WTC11 (cell line): ENCODE measurements around the gene FADS6. TPM values are rescaled to one million over a fixed set of nuclear protein-coding genes. Genes with fewer than 3 reads are reported as not detected.

Experiments
- ATAC-seq: fragments of 200-7000 bp; cut with Tn5 transposase; 2 replicates; pipeline ENCODE4 v1.10.0; 2021; ENCODE audit warnings: mild to moderate bottlenecking, moderate library complexity
- CTCF ChIA-PET: fragments of 300-600 bp; sonication (Branson Sonifier 250); formaldehyde crosslinking; loops from one replicate; lab custom pipeline; 2021; ENCODE audit warnings: antibody characterized with exemption; lab: Charles Lee
- POLR2A ChIA-PET: fragments of 350-600 bp; sonication (Branson Sonifier 250); formaldehyde crosslinking; loops from one replicate; lab custom pipeline; 2021; ENCODE audit warnings: antibody characterized with exemption; lab: Charles Lee
- DNase-seq: peaks from one replicate; pipeline ENCODE4 v3.0.0; 2021; ENCODE audit warnings: low spot score
- H3K27ac Mint-ChIP-seq: 2 replicates; pipeline ENCODE4 v1.8.0; 2021; ENCODE audit warnings: mixed read lengths
- H3K27me3 Mint-ChIP-seq: 2 replicates; pipeline ENCODE4 v1.8.0; 2021; ENCODE audit warnings: low read depth, mild to moderate bottlenecking, moderate library complexity, mixed read lengths
- H3K36me3 Mint-ChIP-seq: 2 replicates; pipeline ENCODE4 v1.8.0; 2021; ENCODE audit warnings: mixed read lengths
- H3K4me1 Mint-ChIP-seq: 2 replicates; pipeline ENCODE4 v1.8.0; 2022; ENCODE audit warnings: mixed read lengths
- H3K4me3 Mint-ChIP-seq: 2 replicates; pipeline ENCODE4 v1.8.0; 2021; ENCODE audit warnings: mild to moderate bottlenecking, moderate library complexity, mixed read lengths
- H3K9me3 Mint-ChIP-seq: 2 replicates; pipeline ENCODE4 v1.8.0; 2021; ENCODE audit warnings: mixed read lengths
- ATF2 ChIP-seq: sonication (generic); formaldehyde crosslinking; IDR thresholded peaks from 2 replicates; pipeline ENCODE4 v1.8.1; 2022; ENCODE audit warnings: low read depth, missing genetic modification reagents, borderline replicate concordance
- CDX4 ChIP-seq: fragments of 250-450 bp; sonication (Bioruptor Pico); IDR thresholded peaks from 2 replicates; pipeline ENCODE4 v1.9.0; 2021; ENCODE audit warnings: moderate library complexity, mild to moderate bottlenecking, inconsistent platforms, borderline replicate concordance
- CTCF ChIP-seq: fragments of 200-600 bp; IDR thresholded peaks from 2 replicates; pipeline ENCODE4 v1.8.0; 2022; ENCODE audit warnings: antibody characterized with exemption
- ELF4 ChIP-seq: sonication (generic); formaldehyde crosslinking; IDR thresholded peaks from 2 replicates; pipeline ENCODE4 v1.8.1; 2022; ENCODE audit warnings: low read depth, mild to moderate bottlenecking, moderate library complexity, missing genetic modification reagents
- HMGA2 ChIP-seq: fragments of 250-450 bp; sonication (Bioruptor Pico); IDR thresholded peaks from 2 replicates; pipeline ENCODE4 v1.4.0; 2021; ENCODE audit warnings: mild to moderate bottlenecking, moderate library complexity
- IRF1 ChIP-seq: sonication (generic); formaldehyde crosslinking; IDR thresholded peaks from 2 replicates; pipeline ENCODE4 v1.8.0; 2023; ENCODE audit warnings: missing genetic modification reagents
- MLX ChIP-seq: sonication (generic); formaldehyde crosslinking; IDR thresholded peaks from 2 replicates; pipeline ENCODE4 v1.8.1; 2023; ENCODE audit warnings: mild to moderate bottlenecking, missing genetic modification reagents, moderate library complexity
- PRDM15 ChIP-seq: sonication (generic); formaldehyde crosslinking; IDR thresholded peaks from 2 replicates; pipeline ENCODE4 v1.8.0; 2022; ENCODE audit warnings: missing genetic modification reagents
- RELA ChIP-seq: sonication (generic); formaldehyde crosslinking; IDR thresholded peaks from 2 replicates; pipeline ENCODE4 v1.8.1; 2022; ENCODE audit warnings: missing genetic modification reagents, mild to moderate bottlenecking, borderline replicate concordance
- RORB ChIP-seq: fragments of 250-450 bp; sonication (Bioruptor Pico); IDR thresholded peaks from 2 replicates; pipeline ENCODE4 v1.9.0; 2021; ENCODE audit warnings: mild to moderate bottlenecking
- SOX15 ChIP-seq: fragments of 250-450 bp; sonication (Bioruptor Pico); IDR thresholded peaks from 2 replicates; pipeline ENCODE4 v1.9.0; 2021; ENCODE audit warnings: mild to moderate bottlenecking
- ZNF121 ChIP-seq: sonication (generic); formaldehyde crosslinking; IDR thresholded peaks from 2 replicates; pipeline ENCODE4 v1.8.0; 2023; ENCODE audit warnings: missing genetic modification reagents
- ZNF138 ChIP-seq: sonication (generic); formaldehyde crosslinking; conservative IDR thresholded peaks from 2 replicates; pipeline ENCODE4 v1.8.1; 2022; ENCODE audit warnings: mild to moderate bottlenecking, moderate library complexity, missing genetic modification reagents
- ZNF416 ChIP-seq: fragments of 250-450 bp; sonication (Bioruptor Pico); IDR thresholded peaks from 2 replicates; pipeline ENCODE4 v1.9.0; 2021; ENCODE audit warnings: mild to moderate bottlenecking, inconsistent platforms
- ZNF512 ChIP-seq: sonication (generic); formaldehyde crosslinking; IDR thresholded peaks from 2 replicates; pipeline ENCODE4 v1.8.1; 2022; ENCODE audit warnings: missing genetic modification reagents, borderline replicate concordance
- total RNA-seq: library from RNA; stranded (reverse); gene quantifications from 3 replicates; pipeline ENCODE4 v1.2.3, GENCODE V29; 2021

The FADS6 gene
- total RNA-seq, 1 experiment from 2014 or later = 1.2 TPM

GRCh38 chr17:74850310-74850709 is 43.1 kb downstream of the FADS6 start:
- peaks cover 85% of the 10 kb centered on the region for H3K27me3 Mint-ChIP-seq
- no peak overlapping the region for H3K4me3 Mint-ChIP-seq
- POLR2A ChIA-PET = no interaction called here
- H3K36me3 Mint-ChIP-seq = no peaks in the 10 kb centered on the region
- CTCF ChIA-PET = interaction anchor here (0.7 to 12.3 kb wide), 6 partner anchors 7 to 193 kb away, joined by 4 to 347 read pairs (median 8); partner anchors contain the start of gene GRIN2C
- DNase-seq (no peak), ATAC-seq (no peak)
- no peaks in the 10 kb centered on the region for H3K9me3 Mint-ChIP-seq
- TF ChIP-seq ZNF121 (CRISPR knock-in tag) (no peak), RORB (CRISPR knock-in tag) (no peak), CDX4 (no peak), IRF1 (CRISPR knock-in tag) (no peak), RELA (no peak), ZNF138 (CRISPR knock-in tag) (no peak), ATF2 (CRISPR knock-in tag) (no peak), ELF4 (CRISPR knock-in tag) (no peak), HMGA2 (CRISPR knock-in tag) (no peak), SOX15 (no peak), PRDM15 (CRISPR knock-in tag) (no peak), ZNF416 (CRISPR knock-in tag) (no peak), ZNF512 (CRISPR knock-in tag) (no peak), MLX (CRISPR knock-in tag) (no peak), CTCF (no peak)
- no peak overlapping the region for H3K27ac Mint-ChIP-seq
- H3K4me1 Mint-ChIP-seq = peaks cover 9% of the 10 kb centered on the region
